Upper lobe of right lung (tissue), 1 donor: ENCODE data around the gene KANSL1. TPM values are rescaled to one million over a fixed set of nuclear protein-coding genes. Genes with fewer than 3 reads are reported as not detected.
A peak's percentile ranks its signal among the peaks of the same experiment; 100 is the strongest.

Experiments used
- ATAC-seq: fragments of 200-7000 bp; cut with Tn5 transposase; one replicate; pipeline ENCODE4 v1.9.1; 2020; ENCODE audit warnings: mild to moderate bottlenecking, moderate library complexity
- DNase-seq: peaks from one replicate; pipeline ENCODE4 v3.0.0-alpha.2; 2020
- H3K27ac ChIP-seq: fragments of 200-600 bp; one replicate; pipeline ENCODE4 v1.8.0; 2022
- H3K27me3 ChIP-seq: fragments of 200-600 bp; one replicate; pipeline ENCODE4 v1.8.0; 2022; ENCODE audit warnings: mild to moderate bottlenecking
- H3K36me3 ChIP-seq: fragments of 200-600 bp; one replicate; pipeline ENCODE4 v1.8.0; 2022
- H3K4me1 ChIP-seq: fragments of 200-600 bp; one replicate; pipeline ENCODE4 v1.8.0; 2022
- H3K4me3 ChIP-seq: fragments of 200-600 bp; one replicate; pipeline ENCODE4 v1.8.0; 2022; ENCODE audit warnings: mild to moderate bottlenecking
- H3K9me3 ChIP-seq: fragments of 200-600 bp; one replicate; pipeline ENCODE4 v1.8.0; 2022
- CTCF ChIP-seq: fragments of 200-600 bp; IDR thresholded peaks from one replicate; pipeline ENCODE4 v1.8.0; 2022; ENCODE audit warnings: antibody characterized with exemption
- intact Hi-C: fragments of 100-400 bp; cut with DNase I; formaldehyde crosslinking; loops from one replicate; pipeline ENCODE4 v1.11.0; 2022
- total RNA-seq: library from RNA; stranded (reverse); fragmentation: NEBNext Ultra II Directional; extraction: Animal tissue kit (Norgen Biotek cat#: 25700); gene quantifications from one replicate; pipeline ENCODE4 v1.2.1, GENCODE V29; 2021
- donor health status: DM: no; HTN: yes; CAD: no; lungs with severe emphysema.

Gene KANSL1
- total RNA-seq, 1 donor from 2014 or later, result 69.8 TPM

DNA sequence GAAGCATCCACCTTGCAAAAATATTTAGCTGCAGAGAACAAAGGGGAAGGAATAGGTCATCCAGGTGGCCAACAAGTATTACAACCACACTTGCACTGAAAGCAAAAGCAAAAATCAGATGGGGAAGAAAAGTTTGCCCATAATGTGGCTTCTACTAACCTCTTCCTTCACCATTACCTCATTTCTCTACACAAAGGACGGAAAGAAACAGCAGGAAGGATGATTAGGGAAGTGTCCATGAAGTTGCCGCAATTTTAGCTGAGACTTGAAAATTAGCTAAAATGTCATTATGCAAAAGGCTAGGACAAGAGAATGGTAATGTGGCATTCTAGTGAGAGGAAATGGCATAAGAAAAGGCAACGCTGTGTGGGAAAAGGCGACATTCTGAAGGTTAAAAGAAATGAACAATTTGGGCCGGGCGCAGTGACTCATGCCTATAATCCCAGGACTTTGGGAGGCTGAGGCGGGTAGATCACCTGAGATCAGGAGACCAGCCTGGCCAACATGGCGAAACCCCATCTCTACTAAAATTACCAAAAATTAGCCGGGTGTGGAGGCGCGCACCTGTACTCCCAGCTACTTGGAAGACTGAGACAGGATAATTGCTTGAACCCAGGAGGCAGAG lies 13.7 kb downstream of the KANSL1 start:
- H3K9me3 ChIP-seq, result no peaks in the 10 kb centered on the region
- no peak overlapping the region for H3K27ac ChIP-seq
- H3K27me3 ChIP-seq, result no peaks in the 10 kb centered on the region
- intact Hi-C loops, result no loop called here
- H3K36me3 ChIP-seq, result no peaks in the 10 kb centered on the region
- no peak for TF ChIP-seq CTCF
- no peak overlapping the region for H3K4me3 ChIP-seq
- ATAC-seq (peak; percentile 90), DNase-seq (no peak)
- H3K4me1 ChIP-seq, result peaks cover 53% of the 10 kb centered on the region

- H3K4me3 ChIP-seq, result no peak overlapping the region
- H3K27me3 ChIP-seq, result no peaks in the 10 kb centered on the region
- H3K27ac ChIP-seq, result no peak overlapping the region
- peaks cover 47% of the 10 kb centered on the region for H3K4me1 ChIP-seq
- ATAC-seq, result peak; percentile 57
- no peak for TF ChIP-seq CTCF
- intact Hi-C loops, result no loop called here
- H3K36me3 ChIP-seq, result no peaks in the 10 kb centered on the region
- no peaks in the 10 kb centered on the region for H3K9me3 ChIP-seq
- DNase-seq, result no peak
Observed at GRCh38 chr17:46178550-46179214, 14.5 kb downstream of the KANSL1 start.

DNA sequence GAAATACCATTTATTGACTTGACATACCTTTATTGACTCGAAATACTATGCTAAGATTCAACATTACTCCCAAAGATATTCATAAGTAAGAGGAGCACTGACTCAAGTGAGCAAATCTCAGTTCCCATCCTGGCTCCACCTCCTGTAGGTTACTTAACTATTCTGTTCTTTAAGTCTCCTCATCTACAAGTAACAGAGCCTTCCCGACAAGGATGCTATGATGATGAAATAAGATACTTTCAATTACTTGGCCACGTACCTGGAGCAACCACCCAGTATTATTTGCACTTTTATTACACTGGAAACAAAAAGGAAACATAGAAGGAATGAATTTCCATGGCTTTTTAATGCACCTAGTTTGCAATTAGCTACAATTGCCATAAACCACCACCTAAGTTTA lies 16.3 kb downstream of the KANSL1 start:
- peaks cover 53% of the 10 kb centered on the region for H3K4me1 ChIP-seq
- intact Hi-C loops, result no loop called here
- H3K9me3 ChIP-seq, result no peaks in the 10 kb centered on the region
- no peaks in the 10 kb centered on the region for H3K27me3 ChIP-seq
- ATAC-seq (peak; percentile 21), DNase-seq (no peak)
- no peak overlapping the region for H3K4me3 ChIP-seq
- peaks cover 1% of the 10 kb centered on the region for H3K36me3 ChIP-seq
- no peak overlapping the region for H3K27ac ChIP-seq
- TF ChIP-seq CTCF, result no peak

DNA sequence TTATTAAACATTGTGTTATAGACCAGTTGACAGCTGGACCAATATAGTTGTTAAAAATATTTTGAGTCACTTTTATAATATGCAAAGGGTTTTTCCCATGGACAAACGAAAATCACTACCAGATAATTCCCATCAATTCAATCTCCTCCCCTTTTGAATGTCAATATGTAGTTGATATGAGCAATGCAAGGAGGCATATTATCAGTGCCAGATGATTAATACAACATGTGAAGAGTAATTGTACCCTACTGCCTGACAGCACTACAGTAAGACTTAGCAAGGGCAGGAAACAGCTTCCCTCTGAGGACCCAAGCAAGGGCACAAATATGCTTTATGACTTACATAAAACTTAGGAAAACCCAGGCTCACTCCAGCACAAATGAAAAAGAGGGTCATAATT lies 17.3 kb downstream of the KANSL1 start:
- Histone ChIP-seq H3K36me3 (peaks cover 12% of the 10 kb centered on the region), H3K27ac (no peak overlapping the region), H3K4me1 (peaks cover 53% of the 10 kb centered on the region), H3K4me3 (no peak overlapping the region), H3K9me3 (no peaks in the 10 kb centered on the region), H3K27me3 (no peaks in the 10 kb centered on the region)
- DNase-seq (no peak), ATAC-seq (no peak)
- no peak for TF ChIP-seq CTCF
- intact Hi-C loops, result no loop called here

GRCh38 chr17:46173153-46173552 lies 20.1 kb downstream of the KANSL1 start:
- H3K4me3 ChIP-seq, result no peak overlapping the region
- intact Hi-C loops, result no loop called here
- peaks cover 46% of the 10 kb centered on the region for H3K4me1 ChIP-seq
- no peaks in the 10 kb centered on the region for H3K9me3 ChIP-seq
- H3K27me3 ChIP-seq, result no peaks in the 10 kb centered on the region
- ATAC-seq (no peak), DNase-seq (no peak)
- peaks cover 38% of the 10 kb centered on the region for H3K36me3 ChIP-seq
- TF ChIP-seq CTCF, result no peak
- H3K27ac ChIP-seq, result no peak overlapping the region
